Measurements from ENCODE around the gene ZNF423. TPM values are rescaled to one million over a fixed set of nuclear protein-coding genes. Genes with fewer than 3 reads are reported as not detected.
"Not testable (repeated sequence)": the region's sequence is repeated elsewhere in the genome, so short reads cannot be mapped to it uniquely, and the experiment has no call there.

Gene ZNF423
- total RNA-seq, 1 experiment from 2014 or later: not detected

DNA sequence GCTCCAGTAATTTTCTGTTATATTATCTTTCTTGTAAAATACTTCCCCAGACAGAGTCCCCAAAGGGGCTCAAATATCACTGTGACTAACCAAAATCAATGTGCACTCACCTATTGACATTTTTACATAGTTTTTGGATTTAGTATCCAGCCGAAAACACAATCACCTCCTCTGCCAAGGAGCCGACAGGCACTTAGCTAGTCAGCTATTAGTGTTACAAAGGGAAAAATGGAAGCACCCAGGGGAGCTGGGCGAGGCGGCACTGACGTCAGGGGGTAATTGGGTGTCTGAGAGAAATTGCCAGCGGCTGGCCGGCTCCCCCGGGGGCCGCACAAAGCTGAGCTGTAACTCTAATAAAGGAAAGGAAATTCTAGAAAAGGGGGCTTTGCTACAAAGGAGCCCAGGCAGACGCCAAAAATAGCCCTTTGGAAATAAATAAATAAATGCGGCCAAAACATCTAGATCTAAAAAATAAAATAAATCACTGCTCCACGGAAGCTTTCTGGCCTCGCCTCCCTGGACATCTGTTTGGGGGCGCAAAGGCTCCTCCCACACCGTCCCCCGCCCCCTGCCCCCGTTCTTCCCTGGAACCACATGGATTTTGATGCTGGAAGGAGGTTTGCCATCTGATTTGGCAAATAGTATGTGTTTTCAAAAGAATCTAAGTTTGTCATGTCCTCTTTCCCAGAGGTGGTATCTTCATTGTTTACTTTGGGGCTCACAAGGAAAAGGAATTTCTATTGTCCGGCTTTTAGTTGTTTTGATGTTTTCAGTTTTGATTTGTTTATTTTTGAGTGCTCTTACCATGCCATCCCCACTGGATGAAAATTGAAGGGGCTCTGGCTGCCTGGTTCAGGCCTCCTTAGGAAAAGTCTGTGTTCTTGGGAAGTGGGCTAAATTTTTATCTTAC, 156.7 kb downstream of the ZNF423 start:
- DNase-seq (ENCODE audit: low read depth): no peak

DNA sequence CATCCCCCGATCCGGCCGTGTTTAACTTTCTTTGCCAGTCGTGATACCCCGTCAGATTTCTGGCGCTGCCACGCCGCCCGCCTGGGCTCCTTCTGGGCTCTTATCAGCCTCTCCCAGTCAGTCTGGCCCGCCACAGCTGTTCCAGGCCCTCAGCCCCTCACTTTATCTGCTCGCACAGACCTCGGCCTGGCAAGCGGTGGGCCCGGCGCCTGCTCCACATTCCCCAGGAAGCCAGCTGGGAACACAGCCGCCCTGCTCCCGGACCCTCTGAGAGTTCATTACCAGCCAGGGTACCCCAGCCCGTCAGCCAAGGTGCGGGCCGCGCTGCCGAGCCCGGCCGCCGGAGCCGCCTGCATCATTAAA, 157.5 kb downstream of the ZNF423 start:
- no peak for DNase-seq (ENCODE audit: low read depth)

DNA sequence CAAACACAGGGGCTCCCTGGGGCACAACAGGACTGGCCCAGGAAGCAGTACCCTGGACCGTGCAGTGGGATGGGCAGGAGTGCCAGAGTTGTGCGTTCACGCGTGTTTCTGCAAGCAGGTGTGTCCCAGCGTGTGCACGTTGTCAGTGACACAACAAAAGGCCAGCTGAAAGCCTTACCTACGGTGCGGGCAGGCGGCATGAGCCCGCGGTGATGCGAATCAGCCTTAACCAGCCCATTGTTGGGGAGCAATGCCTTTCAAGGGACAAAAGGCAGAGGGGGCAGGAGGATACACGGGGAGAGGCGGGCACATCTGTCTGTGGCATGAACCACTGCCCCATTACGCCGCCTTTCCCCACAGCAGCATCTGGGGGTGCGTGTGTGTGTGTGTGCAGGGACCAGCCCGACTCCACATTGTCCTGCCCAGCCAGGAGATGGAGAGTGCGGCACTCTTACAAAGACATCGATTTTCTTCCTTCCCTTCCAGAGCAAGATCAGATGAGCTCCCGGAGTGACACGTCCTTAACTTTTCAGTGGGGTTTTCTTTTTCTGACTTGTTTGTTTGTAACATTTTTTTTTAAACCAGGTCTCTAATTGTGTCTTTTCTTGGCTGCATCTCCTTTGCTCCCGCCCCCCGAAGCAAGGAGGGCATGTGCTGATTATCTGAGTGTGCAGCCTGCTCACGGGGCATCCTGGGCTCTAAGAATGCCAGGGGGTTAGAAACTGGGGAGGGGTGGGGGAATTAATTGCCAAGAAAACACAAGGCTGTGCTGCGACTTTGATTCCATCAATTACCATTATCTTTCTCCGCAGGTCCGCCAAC, 158.1 kb downstream of the ZNF423 start:
- DNase-seq (ENCODE audit: low read depth): no peak

DNA sequence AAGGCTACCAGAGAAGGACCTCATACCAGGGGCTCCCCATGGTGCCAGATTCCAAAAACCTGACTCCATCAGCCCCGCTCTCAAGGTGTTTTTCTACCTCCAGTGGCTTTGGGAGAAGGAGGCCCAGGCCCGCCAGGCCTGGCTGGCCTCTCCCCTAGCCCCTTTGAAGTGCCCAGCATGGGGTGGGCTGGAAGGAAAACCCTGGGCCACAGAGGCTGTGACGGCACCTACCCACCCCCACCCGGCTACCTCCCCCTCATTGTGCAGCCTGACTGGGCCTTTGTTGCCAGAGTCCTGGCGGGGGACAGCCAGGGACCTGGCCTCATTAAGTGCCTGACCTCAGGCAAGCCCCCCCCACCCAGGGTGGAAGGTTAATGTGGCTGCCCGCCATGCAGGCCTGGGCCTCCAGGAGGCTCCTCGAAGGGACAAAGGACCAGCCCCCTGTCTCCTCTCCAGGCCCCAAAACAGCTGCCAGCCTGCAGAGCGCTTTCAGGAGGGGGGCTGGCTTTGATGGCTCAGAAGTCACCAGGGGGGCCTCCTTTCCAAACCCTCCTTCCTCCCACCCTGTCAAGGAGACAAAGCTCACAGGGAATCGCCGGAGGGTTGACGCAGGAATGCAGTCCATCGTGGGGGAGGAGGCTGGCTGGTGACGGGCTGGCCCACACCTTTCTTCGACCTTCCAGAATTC, 159.4 kb downstream of the ZNF423 start:
- no peak for DNase-seq (ENCODE audit: low read depth)

DNA sequence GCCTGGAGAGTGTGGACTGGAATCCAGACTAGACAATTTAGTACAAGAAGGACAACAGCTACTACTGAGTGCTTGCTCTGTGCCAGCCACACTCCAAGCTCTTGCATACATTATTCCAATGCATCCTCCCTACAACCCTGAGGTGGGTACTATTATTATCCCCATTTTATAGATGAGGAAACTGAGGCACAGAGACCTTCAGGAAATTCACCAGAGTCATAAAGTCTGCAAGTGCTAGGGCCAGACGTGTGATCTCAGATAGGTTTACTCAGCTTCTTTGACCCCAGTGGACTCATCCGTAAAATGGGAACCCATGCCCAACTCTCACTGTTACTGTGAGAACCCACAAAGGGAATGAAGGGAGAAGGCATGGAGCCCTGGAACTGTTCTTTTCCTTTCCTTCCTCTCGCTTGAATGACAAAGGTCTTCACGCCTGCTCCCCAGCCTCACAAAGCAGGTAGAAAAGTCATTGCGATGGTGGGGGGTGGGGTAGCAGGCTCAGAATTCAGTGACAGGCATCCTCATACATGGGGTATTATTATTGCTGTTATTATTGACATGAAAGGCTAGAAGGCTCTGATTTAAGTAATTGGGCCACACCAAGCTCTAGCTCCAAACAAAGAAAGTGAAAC, 160.0 kb downstream of the ZNF423 start:
- no peak for DNase-seq (ENCODE audit: low read depth)

DNA sequence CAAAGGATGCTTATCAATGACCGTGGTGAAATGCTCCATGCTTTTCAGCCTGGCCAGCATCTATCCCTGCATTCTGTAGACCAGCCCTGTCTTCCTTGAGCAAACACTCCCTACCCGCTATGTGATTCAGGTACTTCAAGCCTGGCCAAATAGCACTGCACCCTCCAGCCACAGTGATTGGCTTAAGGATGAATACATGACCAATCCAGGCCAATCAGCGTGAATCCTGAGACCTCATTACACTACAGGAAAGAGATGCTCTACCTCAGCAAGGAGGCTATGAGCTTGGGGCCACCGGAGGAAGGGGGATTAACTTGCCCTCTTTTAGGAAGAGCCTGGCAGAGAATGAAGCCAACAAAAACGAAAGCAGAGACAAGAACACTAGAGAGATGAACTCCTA, 162.5 kb downstream of the ZNF423 start:
- DNase-seq (ENCODE audit: low read depth): no peak

DNA sequence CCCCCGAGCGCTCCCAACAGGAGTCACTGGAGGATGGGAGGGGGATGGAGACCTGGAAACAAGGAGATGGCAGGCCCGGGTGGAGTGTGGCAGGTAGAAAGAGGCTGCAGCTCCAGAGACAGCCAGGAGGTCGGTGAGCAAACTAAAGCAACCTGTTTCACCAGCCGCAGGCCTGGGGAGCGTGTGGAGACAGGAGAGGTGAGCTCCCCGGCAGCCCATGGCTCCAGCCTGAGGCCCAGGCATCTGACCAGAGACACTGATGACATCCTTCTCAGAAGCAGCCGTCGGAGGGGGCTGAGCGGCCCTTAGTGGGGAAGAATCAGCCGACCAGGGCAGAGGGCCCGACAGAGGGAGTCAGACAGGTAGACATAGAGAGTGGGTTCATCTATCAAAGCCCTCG, 165.1 kb downstream of the ZNF423 start:
- no peak for DNase-seq (ENCODE audit: low read depth)

DNA sequence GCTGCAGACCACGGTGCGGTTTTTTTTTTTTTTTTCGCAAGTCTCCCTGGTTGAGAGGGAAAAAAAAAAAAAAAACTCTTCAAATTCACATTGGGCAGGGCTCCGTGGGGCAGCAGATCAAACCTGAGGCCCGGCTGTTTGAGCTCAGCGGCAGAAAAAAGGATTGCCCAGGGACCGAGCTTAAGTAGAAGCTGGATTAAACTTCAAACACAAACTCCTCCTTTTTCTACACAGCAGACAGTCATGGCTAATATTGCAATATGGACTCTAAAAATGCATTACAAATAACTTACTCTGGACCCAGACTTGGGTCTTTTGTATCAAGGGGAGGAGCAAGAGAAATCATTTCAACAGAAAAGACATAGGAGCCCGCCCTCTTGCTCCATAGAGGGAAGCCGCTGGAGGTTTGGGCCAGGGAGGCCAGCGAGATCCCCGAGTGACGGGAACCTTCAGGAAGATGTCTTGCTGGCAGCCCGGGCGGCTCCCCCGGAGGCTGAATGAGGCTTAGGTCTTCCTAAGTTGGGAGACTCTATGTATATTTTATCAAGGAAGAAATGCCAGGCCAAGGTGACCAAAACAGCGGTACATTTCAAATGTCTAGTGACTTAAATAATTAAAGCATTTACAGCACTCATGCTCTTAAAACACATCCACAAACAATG, 167.7 kb downstream of the ZNF423 start:
- no peak for DNase-seq (ENCODE audit: low read depth)

DNA sequence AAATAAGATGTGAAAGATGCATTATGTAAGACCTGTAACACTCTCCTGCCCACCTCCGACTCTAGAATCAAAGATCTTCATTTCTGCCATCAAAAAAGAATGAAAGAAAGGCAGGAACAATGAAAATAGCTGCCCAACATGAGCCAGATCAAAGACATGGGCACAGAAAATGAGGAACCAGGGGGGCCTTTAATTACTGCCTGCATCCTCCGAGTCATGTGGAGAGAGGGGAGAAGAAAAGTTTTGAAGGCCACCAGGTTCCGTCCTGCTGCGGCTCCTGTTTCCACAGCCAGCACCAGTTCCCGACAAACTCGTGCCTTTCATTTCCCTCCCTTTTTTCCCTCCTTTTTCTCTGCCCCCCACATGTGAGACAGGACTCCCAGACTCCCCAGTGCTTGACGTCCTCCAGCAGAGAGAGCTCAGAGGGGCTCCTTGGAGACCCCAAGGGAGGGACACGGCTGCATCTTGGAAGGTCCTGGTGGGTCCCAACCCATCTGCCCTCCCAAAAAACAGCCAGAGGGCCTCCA, 168.4 kb downstream of the ZNF423 start:
- no peak for DNase-seq (ENCODE audit: low read depth)

DNA sequence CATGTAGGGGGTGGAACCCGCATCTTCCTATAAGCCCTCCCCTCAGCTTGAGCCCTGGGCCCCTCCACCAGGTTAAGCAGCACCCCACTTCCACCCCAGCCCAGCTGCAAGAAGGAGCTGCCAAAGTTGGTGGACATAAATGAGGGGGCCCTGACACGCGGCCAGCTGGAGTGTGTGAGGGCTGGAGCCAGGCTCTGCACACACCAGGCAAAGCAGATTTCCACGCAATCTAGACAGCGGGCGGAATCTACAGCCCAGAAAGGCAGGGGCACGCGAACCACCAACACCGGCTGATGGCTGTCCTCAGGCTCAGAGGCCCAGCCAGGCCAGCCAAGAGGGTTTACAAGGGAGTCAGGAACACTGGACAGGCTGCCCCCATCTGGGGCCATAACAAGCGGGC, 171.2 kb downstream of the ZNF423 start:
- DNase-seq (ENCODE audit: low read depth): no peak

DNA sequence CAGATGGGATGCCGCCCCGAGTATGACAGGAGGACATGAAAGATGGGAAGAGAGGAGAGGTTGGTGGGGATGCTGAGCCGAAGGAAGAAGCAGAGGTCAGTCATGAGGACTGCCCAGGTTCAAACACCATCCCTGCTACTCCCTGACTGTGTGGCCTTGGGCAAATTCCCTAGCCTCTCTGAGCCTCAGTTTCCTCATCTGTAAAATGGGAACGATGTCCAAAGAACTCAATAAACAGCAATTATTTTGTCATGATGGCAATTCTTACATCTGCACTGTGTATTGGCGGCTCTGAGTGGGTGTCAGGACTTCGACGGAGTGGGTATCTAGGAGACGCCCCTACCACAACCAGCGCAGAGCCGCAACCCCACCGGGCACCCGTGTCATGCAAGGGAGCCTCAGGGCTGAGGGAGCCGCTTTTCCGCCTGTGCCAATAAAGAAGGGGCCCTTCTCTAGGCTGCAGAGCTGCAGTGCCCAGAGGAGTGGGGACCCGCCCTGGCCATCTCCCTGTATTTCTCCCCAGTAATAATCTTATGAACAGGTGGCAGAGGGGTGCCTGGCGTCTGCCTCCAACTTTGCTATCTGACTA, 173.2 kb downstream of the ZNF423 start:
- no peak for DNase-seq (ENCODE audit: low read depth)

DNA sequence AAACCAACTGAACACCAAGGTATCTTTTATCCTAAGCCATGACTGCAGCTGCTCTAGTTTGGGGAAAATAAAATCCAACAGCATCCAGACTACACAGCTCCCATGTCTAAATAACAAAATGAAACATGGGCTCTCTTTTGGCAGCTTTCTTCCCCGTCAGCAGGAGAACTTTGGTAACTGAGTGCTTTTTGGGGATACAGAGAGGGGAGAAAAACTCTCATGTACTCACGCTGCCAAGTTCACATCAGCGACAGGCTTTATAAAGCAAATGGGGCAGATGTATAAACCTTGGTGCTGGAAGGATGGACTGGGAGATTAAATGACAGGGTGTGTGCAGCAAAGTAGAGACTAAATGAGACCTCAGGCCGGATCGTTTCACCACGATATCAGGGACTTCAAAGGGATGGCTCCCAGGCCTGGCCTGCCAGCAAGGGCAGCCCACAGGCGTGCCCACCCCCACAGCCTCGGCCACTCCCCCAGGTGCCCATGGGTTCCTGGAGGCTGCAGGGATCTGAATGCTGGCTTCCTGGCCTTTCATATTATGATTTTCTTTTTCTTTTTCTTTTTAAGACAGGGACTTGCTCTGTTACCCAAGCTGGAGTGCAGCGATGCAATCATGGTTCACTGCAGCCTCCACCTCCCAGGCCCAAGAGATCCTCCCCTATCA, 174.6 kb downstream of the ZNF423 start:
- no peak for DNase-seq (ENCODE audit: low read depth)

DNA sequence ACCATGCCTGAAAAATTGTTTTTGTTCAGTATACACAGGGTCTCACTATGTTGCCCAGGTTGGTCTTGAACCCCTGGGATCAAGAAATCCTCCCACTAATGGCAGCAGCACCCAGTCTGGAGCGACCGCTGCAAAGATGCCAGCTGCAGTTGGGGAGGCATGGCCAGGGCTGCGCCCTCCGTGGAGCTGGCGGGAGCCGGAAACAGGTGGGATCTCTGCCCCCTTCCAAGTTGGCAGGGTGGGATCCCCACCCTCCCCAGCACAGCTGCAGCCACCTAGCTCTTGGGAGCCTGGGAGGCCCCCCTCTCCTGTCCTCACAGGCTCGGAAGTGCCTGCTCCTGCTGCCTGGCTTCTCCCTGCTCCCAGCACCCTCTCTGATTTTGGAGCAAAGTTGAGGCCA, 176.8 kb downstream of the ZNF423 start:
- DNase-seq (ENCODE audit: low read depth): no peak

DNA sequence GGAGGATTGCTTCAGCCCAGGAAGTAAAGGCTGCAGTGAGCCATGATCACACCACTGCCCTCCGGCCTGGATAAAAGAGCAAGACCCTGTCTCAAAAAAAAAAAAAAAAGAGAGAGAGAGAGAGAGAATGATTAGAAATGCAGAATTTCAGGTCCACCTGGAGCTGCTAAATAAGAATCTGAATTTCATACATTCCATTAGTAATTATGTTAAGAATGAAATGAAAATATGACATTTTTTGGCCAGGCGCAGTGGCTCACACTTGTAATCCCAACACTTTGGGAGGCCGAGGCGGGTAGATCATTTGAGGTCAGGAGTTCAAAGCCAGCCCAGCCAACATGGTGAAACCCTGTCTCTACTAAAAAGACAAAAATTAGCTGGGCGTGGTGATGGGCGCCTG, 178.3 kb downstream of the ZNF423 start:
- not testable (repeated sequence) for DNase-seq (ENCODE audit: low read depth)

DNA sequence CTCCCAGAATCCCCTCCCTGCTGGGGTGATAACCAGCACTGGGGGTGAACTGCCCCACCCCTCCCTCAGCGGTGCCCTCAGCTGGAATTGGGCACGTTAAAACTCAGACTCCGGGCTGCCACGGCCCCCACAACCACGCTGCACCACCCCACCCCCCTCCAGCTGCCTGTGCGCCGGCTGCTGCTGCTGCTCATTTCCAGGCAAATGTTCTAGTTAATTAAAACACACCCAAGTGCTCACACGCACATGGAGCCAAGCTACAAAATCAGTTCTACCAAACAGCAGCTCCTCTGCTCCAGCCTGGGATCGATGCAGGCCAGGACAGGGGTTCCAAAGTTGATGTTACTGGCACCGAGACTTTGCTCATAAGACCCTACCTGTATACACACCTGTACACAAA, 180.5 kb downstream of the ZNF423 start:
- DNase-seq (ENCODE audit: low read depth): no peak

DNA sequence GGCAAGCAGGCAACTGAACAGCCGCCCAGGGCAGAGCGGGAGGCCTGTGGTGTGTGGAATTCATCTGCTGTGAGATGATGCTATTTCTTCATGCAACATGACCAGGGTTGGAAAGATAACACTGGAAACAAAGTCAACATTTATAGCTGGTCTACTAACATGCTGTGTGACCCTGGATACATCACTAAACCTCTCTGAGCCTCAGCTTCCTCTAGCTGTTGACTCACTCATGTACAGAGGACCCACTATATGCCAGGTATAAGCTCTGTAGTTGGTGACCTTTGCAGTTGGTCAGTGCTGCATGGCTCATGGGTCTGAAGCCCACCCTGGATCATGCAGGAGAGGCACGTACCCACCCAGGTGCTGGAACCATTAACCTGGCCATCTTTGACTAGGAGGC, 180.9 kb downstream of the ZNF423 start:
- DNase-seq (ENCODE audit: low read depth): no peak

DNA sequence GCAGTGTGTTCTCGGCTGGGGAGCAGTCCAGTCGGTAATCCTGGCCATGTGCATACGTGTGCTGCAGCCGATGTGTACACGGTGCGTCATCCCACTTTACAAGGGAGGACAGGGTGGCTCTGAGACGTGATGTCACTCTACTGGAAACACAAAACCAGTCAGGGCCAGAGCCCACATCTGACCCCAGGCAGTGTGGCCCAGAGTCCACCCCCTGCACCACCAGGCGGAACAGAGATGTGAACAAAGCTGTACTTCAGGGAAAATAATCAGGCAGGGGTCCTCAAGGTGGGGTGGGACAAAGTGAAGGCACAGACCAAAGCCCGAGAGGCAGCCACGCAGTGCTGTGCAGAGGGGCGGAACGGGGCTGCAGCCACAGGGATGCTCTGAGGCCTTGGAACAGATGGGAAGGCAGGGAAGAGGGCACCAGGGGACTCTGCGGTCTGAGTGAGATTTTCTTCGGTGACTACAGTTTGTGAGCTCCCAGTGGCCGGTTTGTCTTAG, 181.5 kb downstream of the ZNF423 start:
- peak; percentile 12 for DNase-seq (ENCODE audit: low read depth)

DNA sequence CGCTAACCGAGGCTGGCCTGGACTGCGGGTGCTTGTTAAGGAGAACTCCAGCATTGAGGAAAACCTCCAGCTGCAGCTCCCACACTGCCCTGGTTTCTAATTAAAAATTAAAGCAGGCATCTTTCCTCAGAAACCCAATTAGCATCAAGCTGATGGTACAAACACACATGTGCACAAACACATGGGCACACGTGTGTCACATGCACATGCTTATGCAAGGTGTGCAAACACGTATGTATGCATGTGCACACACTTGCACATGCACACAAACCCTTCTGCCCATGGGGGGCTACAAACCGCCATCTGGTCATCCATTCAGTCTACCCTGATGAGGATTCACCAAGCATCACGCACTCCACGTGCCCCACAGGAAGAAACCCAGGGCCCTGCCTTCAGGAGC, 182.5 kb downstream of the ZNF423 start:
- no peak for DNase-seq (ENCODE audit: low read depth)

DNA sequence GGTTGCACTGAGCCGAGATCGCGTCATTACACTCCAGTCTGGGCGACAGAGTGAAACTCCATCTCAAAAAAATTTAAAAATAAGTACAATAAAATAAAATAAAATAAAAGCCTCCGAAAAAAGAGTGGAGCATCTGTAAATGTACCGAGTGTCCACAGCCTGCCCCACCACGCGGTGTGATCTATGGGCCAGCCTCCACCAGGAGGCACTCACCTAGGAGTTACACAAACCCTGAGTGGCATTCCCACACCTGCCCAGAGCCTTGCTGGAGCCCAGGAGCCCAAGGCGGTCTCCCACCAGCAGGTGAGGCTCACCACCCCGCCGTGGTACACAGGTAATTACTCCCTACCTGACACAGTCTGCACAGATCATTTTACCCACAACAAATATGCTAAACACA, 183.2 kb downstream of the ZNF423 start:
- no peak for DNase-seq (ENCODE audit: low read depth)

DNA sequence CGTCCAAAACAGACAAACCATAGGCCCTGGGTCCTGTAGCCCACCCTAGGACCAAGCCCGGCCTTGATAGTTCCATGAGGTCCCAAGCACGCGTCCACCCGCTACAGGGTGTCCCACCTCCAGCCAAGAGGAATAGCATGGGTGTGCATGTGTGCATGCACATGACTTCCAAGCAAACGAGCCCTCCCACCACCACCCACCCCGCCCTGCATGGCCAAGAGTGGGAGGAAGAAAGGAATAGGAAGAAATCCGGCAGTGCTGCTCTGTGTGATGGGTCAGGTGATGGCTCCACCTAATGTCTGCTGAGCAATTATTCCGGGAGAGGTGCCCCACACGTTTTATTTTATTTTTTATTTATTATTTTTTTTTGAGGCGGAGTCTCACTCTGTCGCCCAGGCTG, 184.6 kb downstream of the ZNF423 start:
- no peak for DNase-seq (ENCODE audit: low read depth)
